Activated T-helper 9 cell treated with anti-CD3 and anti-CD28 coated beads, Interleukin-2, amount 50 U/mL, for 16 hours (primary cell): ENCODE results near the gene DFFA.
"Not testable (repeated sequence)": the region's sequence is repeated elsewhere in the genome, so short reads cannot be mapped to it uniquely, and the experiment has no call there.

ENCODE experiments used
- DNase-seq: peaks from one replicate; pipeline ENCODE4 v3.0.0-alpha.2; 2020; ENCODE audit warnings: low read depth

Gene DFFA

GRCh38 chr1:10457875-10458274 is 14.5 kb downstream of the DFFA start:
- DNase-seq: no peak

GRCh38 chr1:10457462-10457861 is 14.9 kb downstream of the DFFA start:
- DNase-seq: not testable (repeated sequence)

- no peak for DNase-seq
Measured at GRCh38 chr1:10456661-10457060, 15.7 kb downstream of the DFFA start.

- no peak for DNase-seq
Measured at GRCh38 chr1:10456048-10456447, 16.3 kb downstream of the DFFA start.

- DNase-seq: no peak
Measured at GRCh38 chr1:10451287-10451686, 21.0 kb downstream of the DFFA start.

- no peak for DNase-seq
Measured at GRCh38 chr1:10450836-10451235, 21.5 kb downstream of the DFFA start.

- DNase-seq: no peak
Measured at GRCh38 chr1:10450156-10450814, 22.0 kb downstream of the DFFA start.

GRCh38 chr1:10449751-10450150 is 22.6 kb downstream of the DFFA start, which contains the start of gene CORT:
Gene CORT (plus strand): TSS chr1:10450031. CDS start chr1:10450224, 193 bp downstream.
- DNase-seq: no peak

- DNase-seq: no peak
Measured at GRCh38 chr1:10446790-10447422, 25.4 kb downstream of the DFFA start.

- no peak for DNase-seq
Measured at GRCh38 chr1:10444795-10445397, 27.4 kb downstream of the DFFA start.

GRCh38 chr1:10444248-10444647 is 28.1 kb downstream of the DFFA start:
- no peak for DNase-seq

GRCh38 chr1:10440794-10441193 is 31.5 kb downstream of the DFFA start:
- no peak for DNase-seq

- no peak for DNase-seq
Measured at GRCh38 chr1:10440305-10440704, 32.0 kb downstream of the DFFA start.

- DNase-seq: no peak
Measured at GRCh38 chr1:10438677-10439163, 33.6 kb downstream of the DFFA start.

- DNase-seq: no peak
Measured at GRCh38 chr1:10437052-10437451, 35.3 kb downstream of the DFFA start.

GRCh38 chr1:10434590-10434989 is 37.7 kb downstream of the DFFA start:
- no peak for DNase-seq

- DNase-seq: no peak
Measured at GRCh38 chr1:10433790-10434189, 38.5 kb downstream of the DFFA start.

- no peak for DNase-seq
Measured at GRCh38 chr1:10432910-10433700, 39.2 kb downstream of the DFFA start.

GRCh38 chr1:10431070-10431730 is 41.1 kb downstream of the DFFA start:
- no peak for DNase-seq

GRCh38 chr1:10430216-10431069 is 41.9 kb downstream of the DFFA start, which contains the start of gene CENPS:
Gene CENPS (plus strand): TSS chr1:10430433. CDS start chr1:10430518, 85 bp downstream.
- DNase-seq: peak; percentile 91

GRCh38 chr1:10429868-10430215 is 42.5 kb downstream of the DFFA start:
- no peak for DNase-seq
